ENCODE measurements around the gene AHRR. TPM values are rescaled to one million over a fixed set of nuclear protein-coding genes. Genes with fewer than 3 reads are reported as not detected.

AHRR gene
- total RNA-seq, 6 experiments from 2014 or later: 0.06 to 0.81 (median 0.43) TPM

- Histone ChIP-seq H3K27me3 (no peaks in the 10 kb centered on the region), H3K27ac (no peak overlapping the region), H3K4me3 (no peak overlapping the region), H3K9me3 (no peaks in the 10 kb centered on the region), H3K36me3 (no peaks in the 10 kb centered on the region), H3K4me1 (no peaks in the 10 kb centered on the region)
- ATAC-seq: no peak
- intact Hi-C loops (cut with DNase I): no loop called here
- DNase-seq: no peak
- TF ChIP-seq, protein P1, sequence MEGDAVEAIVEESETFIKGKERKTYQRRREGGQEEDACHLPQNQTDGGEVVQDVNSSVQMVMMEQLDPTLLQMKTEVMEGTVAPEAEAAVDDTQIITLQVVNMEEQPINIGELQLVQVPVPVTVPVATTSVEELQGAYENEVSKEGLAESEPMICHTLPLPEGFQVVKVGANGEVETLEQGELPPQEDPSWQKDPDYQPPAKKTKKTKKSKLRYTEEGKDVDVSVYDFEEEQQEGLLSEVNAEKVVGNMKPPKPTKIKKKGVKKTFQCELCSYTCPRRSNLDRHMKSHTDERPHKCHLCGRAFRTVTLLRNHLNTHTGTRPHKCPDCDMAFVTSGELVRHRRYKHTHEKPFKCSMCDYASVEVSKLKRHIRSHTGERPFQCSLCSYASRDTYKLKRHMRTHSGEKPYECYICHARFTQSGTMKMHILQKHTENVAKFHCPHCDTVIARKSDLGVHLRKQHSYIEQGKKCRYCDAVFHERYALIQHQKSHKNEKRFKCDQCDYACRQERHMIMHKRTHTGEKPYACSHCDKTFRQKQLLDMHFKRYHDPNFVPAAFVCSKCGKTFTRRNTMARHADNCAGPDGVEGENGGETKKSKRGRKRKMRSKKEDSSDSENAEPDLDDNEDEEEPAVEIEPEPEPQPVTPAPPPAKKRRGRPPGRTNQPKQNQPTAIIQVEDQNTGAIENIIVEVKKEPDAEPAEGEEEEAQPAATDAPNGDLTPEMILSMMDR (IDR thresholded peaks at IDR 0.05): no peak
- no peak for TF ChIP-seq POLR2A (IDR thresholded peaks at IDR 0.05)
- 81% methylated on average over 24 of the region's 32 CpGs for WGBS (ENCODE audit: insufficient coverage, low coverage, low lambda C conversion rate, missing lambda C conversion rate)
Observed at GRCh38 chr5:422323-423232, 101.1 kb downstream of the AHRR start.

- Histone ChIP-seq H3K27me3 (no peaks in the 10 kb centered on the region), H3K27ac (no peak overlapping the region), H3K9me3 (no peaks in the 10 kb centered on the region), H3K4me1 (no peaks in the 10 kb centered on the region), H3K4me3 (no peak overlapping the region), H3K36me3 (no peaks in the 10 kb centered on the region)
- no peak for ATAC-seq
- no peak for DNase-seq
- WGBS (ENCODE audit: insufficient coverage, low coverage, low lambda C conversion rate, missing lambda C conversion rate): 100% methylated on average over 1 of the region's 9 CpGs
- TF ChIP-seq POLR2A (IDR thresholded peaks at IDR 0.05): no peak
- TF ChIP-seq, protein P1 (IDR thresholded peaks at IDR 0.05): no peak
- intact Hi-C loops (cut with DNase I): no loop called here
Observed at GRCh38 chr5:423233-423565, 101.7 kb downstream of the AHRR start.

DNA sequence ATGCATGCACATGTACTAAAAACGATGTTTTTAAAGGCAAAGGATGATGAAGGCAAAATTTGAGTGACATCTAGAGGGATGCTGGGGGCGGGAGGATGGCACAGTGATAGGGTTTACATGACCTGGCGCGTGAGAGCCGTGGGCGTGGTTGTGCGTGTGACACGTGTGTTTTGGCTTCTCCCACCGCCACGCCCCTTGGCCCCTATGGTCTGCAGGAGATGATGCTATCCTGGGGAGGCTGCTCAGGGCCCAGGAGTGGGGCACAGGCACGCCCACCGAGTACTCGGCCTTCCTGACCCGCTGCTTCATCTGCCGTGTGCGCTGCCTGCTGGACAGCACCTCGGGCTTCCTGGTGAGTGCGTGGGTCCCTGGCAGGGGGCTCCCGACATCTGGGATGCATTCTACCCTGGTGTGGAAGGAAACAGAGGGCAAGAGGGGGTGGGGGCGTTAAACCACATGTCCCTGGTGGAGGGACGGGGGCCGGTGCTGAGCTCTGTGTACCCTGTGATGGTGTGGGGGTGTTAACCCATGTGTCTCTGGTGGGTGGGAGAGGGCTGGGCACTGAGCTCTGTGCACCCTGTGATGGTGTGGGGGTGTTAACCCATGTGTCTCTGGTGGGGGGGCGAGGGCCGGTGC lies 102.2 kb downstream of the AHRR start:
- no peak for ATAC-seq
- WGBS (ENCODE audit: insufficient coverage, low coverage, low lambda C conversion rate, missing lambda C conversion rate): 77% methylated on average over 11 of the region's 24 CpGs

GRCh38 chr5:424301-425110 lies 103.0 kb downstream of the AHRR start:
- Histone ChIP-seq H3K9me3 (no peaks in the 10 kb centered on the region), H3K4me1 (no peaks in the 10 kb centered on the region), H3K27ac (no peak overlapping the region), H3K27me3 (no peaks in the 10 kb centered on the region), H3K36me3 (no peaks in the 10 kb centered on the region), H3K4me3 (no peak overlapping the region)
- ATAC-seq (peak in 2 of 4 donors; percentile 18 to 32), DNase-seq (no peak)
- TF ChIP-seq, protein P1 (IDR thresholded peaks at IDR 0.05): no peak
- TF ChIP-seq POLR2A (IDR thresholded peaks at IDR 0.05): no peak
- intact Hi-C loops (cut with DNase I): no loop called here
- WGBS (ENCODE audit: insufficient coverage, low coverage, low lambda C conversion rate, missing lambda C conversion rate): 73% methylated on average over 9 of the region's 11 CpGs

More for the DNA sequence above, 102.2 kb downstream of the AHRR start:
- Histone ChIP-seq H3K4me1 (no peaks in the 10 kb centered on the region), H3K4me3 (no peak overlapping the region), H3K27me3 (no peaks in the 10 kb centered on the region), H3K27ac (no peak overlapping the region), H3K9me3 (no peaks in the 10 kb centered on the region), H3K36me3 (no peaks in the 10 kb centered on the region)
- TF ChIP-seq, protein P1 (IDR thresholded peaks at IDR 0.05): no peak
- TF ChIP-seq POLR2A (IDR thresholded peaks at IDR 0.05): no peak
- intact Hi-C loops (cut with DNase I): no loop called here
- no peak for DNase-seq
